GM21360 (cell line): ENCODE measurements around the gene LRRC17.

Source experiments
- ATAC-seq: cut with Tn5 transposase; IDR thresholded peaks from one replicate; pipeline ENCODE4 v1.9.1; 2021; ENCODE audit warnings: mild to moderate bottlenecking, moderate library complexity; ENCODE audit not compliant: unreplicated experiment

LRRC17 gene

GRCh38 chr7:102912742-102913141, at the start of gene LRRC17:
LRRC17 (plus strand) TSS chr7:102913000; CDS start chr7:102933914, 20,914 bp downstream.
- no peak for ATAC-seq

- no peak for ATAC-seq
These were observed 47.8 kb upstream of the LRRC17 start for GRCh38 chr7:102864958-102865357.

- no peak for ATAC-seq
These were observed 46.1 kb upstream of the LRRC17 start for GRCh38 chr7:102866535-102867215.

- no peak for ATAC-seq
These were observed 43.6 kb upstream of the LRRC17 start for GRCh38 chr7:102869195-102869594.

GRCh38 chr7:102872460-102872859, 40.3 kb upstream of the LRRC17 start:
- no peak for ATAC-seq

GRCh38 chr7:102873470-102874165, 39.2 kb upstream of the LRRC17 start:
- no peak for ATAC-seq

- peak; percentile 93 for ATAC-seq
These were observed 38.5 kb upstream of the LRRC17 start for GRCh38 chr7:102874166-102874829.

- ATAC-seq: no peak
These were observed 37.8 kb upstream of the LRRC17 start for GRCh38 chr7:102874966-102875365.

- no peak for ATAC-seq
These were observed 37.0 kb upstream of the LRRC17 start for GRCh38 chr7:102875700-102876295.

- ATAC-seq: no peak
These were observed 29.5 kb upstream of the LRRC17 start for GRCh38 chr7:102883098-102883860.

GRCh38 chr7:102888561-102889233, 24.1 kb upstream of the LRRC17 start:
- ATAC-seq: no peak

- no peak for ATAC-seq
These were observed 22.9 kb upstream of the LRRC17 start for GRCh38 chr7:102889851-102890250.

GRCh38 chr7:102890292-102890970, 22.4 kb upstream of the LRRC17 start:
- ATAC-seq: no peak

GRCh38 chr7:102890971-102891692, 21.7 kb upstream of the LRRC17 start:
- no peak for ATAC-seq

GRCh38 chr7:102891693-102892261, 21.0 kb upstream of the LRRC17 start:
- ATAC-seq: no peak

GRCh38 chr7:102892631-102893278, 20.0 kb upstream of the LRRC17 start:
- ATAC-seq: no peak

GRCh38 chr7:102895602-102896001, 17.2 kb upstream of the LRRC17 start:
- no peak for ATAC-seq

- no peak for ATAC-seq
These were observed 16.2 kb upstream of the LRRC17 start for GRCh38 chr7:102896585-102896984.
